A549 (cell line): ENCODE results near the gene CACNA1F. TPM values are rescaled to one million over a fixed set of nuclear protein-coding genes. Genes with fewer than 3 reads are reported as not detected.

ENCODE experiments used
- ATAC-seq, 2 experiments: fragments of 200-7000 bp in 1 of 2; fragments of >200 bp in 1 of 2; cut with Nextera tagmentation in 1 of 2; cut with Tn5 transposase in 1 of 2; 3 replicates each; pipeline versions ENCODE4 v1.8.0 to v1.9.1; 2018 to 2020; ENCODE audit warnings: mild to moderate bottlenecking in 1 of 2, moderate library complexity in 1 of 2
- CTCF ChIA-PET: fragments of 300-600 bp; sonication (Branson Sonifier 250); formaldehyde crosslinking; extraction: SDS; loops from one replicate; lab custom pipeline; 2021; ENCODE audit warnings: antibody characterized with exemption, inconsistent platforms; lab: Yijun Ruan, JAX
- POLR2A ChIA-PET: fragments of 350-600 bp; formaldehyde crosslinking; extraction: SDS; loops from one replicate; lab custom pipeline; 2021; ENCODE audit warnings: antibody characterized with exemption, inconsistent platforms; lab: Yijun Ruan, JAX
- DNase-seq, 2 experiments: peaks; one replicate each; pipeline versions ENCODE4 v3.0.0 to v3.0.0-alpha.2; 2011 to 2016; ENCODE audit warnings: low read depth in 1 of 2, low spot score in 1 of 2
- FAIRE-seq: peaks from 2 replicates; lab custom pipeline; 2011; peaks lifted over from hg19 to GRCh38; lab: Jason Lieb, UNC
- H3K27ac ChIP-seq, 2 experiments: fragments of >200 bp; sonication (Bioruptor Twin); formaldehyde crosslinking; 3 replicates each; pipeline ENCODE4 v1.5.1; 2016 to 2017
- H3K4me1 ChIP-seq: fragments of >200 bp; sonication (Bioruptor Twin); formaldehyde crosslinking; 3 replicates; pipeline ENCODE4 v1.6.1; 2016
- H3K4me2 ChIP-seq: fragments of >200 bp; sonication (Bioruptor Twin); formaldehyde crosslinking; 3 replicates; pipeline ENCODE4 v1.6.1; 2016
- H3K4me3 ChIP-seq: fragments of >200 bp; sonication (Bioruptor Twin); formaldehyde crosslinking; 3 replicates; pipeline ENCODE4 v1.5.1; 2016
- H3K9me3 ChIP-seq: fragments of >200 bp; sonication (Bioruptor Twin); formaldehyde crosslinking; 3 replicates; pipeline ENCODE4 v1.6.1; 2016
- CTCF ChIP-seq: fragments of >200 bp; sonication (Bioruptor Twin); formaldehyde crosslinking; IDR thresholded peaks from 3 replicates; pipeline ENCODE4 v1.5.1; 2016
- E2F6 ChIP-seq: IDR thresholded peaks from 2 replicates; pipeline ENCODE4 v1.6.1; 2012; ENCODE audit warnings: low read depth, borderline replicate concordance
- EHF ChIP-seq: fragments of 250-450 bp; sonication (Bioruptor Pico); IDR thresholded peaks from 2 replicates; pipeline ENCODE4 v1.5.0; 2020; ENCODE audit warnings: mild to moderate bottlenecking
- ESRRA ChIP-seq: fragments of 150-350 bp; IDR thresholded peaks from 2 replicates; pipeline ENCODE4 v1.6.1; 2014; ENCODE audit warnings: mild to moderate bottlenecking, low read length, borderline replicate concordance
- FOSB ChIP-seq: fragments of 250-450 bp; sonication (Bioruptor Pico); IDR thresholded peaks from 2 replicates; pipeline ENCODE4 v1.5.0; 2020; ENCODE audit warnings: mild to moderate bottlenecking, moderate library complexity
- HES2 ChIP-seq: fragments of >200 bp; sonication (Bioruptor Twin); formaldehyde crosslinking; IDR thresholded peaks from 2 replicates; pipeline ENCODE4 v1.6.1; 2016
- HMGXB4 ChIP-seq: fragments of 250-450 bp; sonication (Bioruptor Pico); IDR thresholded peaks from 2 replicates; pipeline ENCODE4 v1.5.0; 2021; ENCODE audit warnings: mild to moderate bottlenecking, moderate library complexity, borderline replicate concordance
- HOXA7 ChIP-seq: fragments of 250-450 bp; sonication (Bioruptor Pico); IDR thresholded peaks from 2 replicates; pipeline ENCODE4 v1.5.0; 2020; ENCODE audit warnings: mild to moderate bottlenecking, moderate library complexity
- JUN ChIP-seq, 2 experiments: fragments of >200 bp; sonication (Bioruptor Twin); formaldehyde crosslinking; IDR thresholded peaks; 2 replicates in 1 of 2; 3 replicates in 1 of 2; pipeline ENCODE4 v1.6.1; 2016 to 2017
- JUNB ChIP-seq: fragments of >200 bp; sonication (Bioruptor Twin); formaldehyde crosslinking; IDR thresholded peaks from 2 replicates; pipeline ENCODE4 v1.6.1; 2016
- NFE2L2 ChIP-seq: fragments of 150-350 bp; conservative IDR thresholded peaks from 2 replicates; pipeline ENCODE4 v1.6.1; 2014; ENCODE audit warnings: low read length
- NPAS2 ChIP-seq: fragments of 250-450 bp; sonication (Bioruptor Pico); IDR thresholded peaks from 2 replicates; pipeline ENCODE4 v1.8.0; 2022; ENCODE audit warnings: mild to moderate bottlenecking, moderate library complexity, borderline replicate concordance
- POLR2A ChIP-seq: IDR thresholded peaks from 2 replicates; pipeline ENCODE4 v1.6.1; 2012; ENCODE audit warnings: mild to moderate bottlenecking, low read length
- POLR2AphosphoS2 ChIP-seq: conservative IDR thresholded peaks from 2 replicates; pipeline ENCODE4 v1.6.1; 2012; ENCODE audit warnings: low read length, improper control_type of control experiment, inconsistent platforms
- RAD21 ChIP-seq, 2 experiments: fragments of >200 bp in 1 of 2; sonication (Bioruptor Twin) in 1 of 2; formaldehyde crosslinking in 1 of 2; IDR thresholded peaks in 1 of 2; conservative IDR thresholded peaks in 1 of 2; 2 replicates in 1 of 2; 3 replicates in 1 of 2; pipeline ENCODE4 v1.6.1; 2012 to 2018; ENCODE audit warnings: inconsistent platforms in 1 of 2
- RCOR1 ChIP-seq: fragments of 150-350 bp; IDR thresholded peaks from 2 replicates; pipeline ENCODE4 v1.6.1; 2014; ENCODE audit warnings: antibody characterized with exemption, low read length, low read depth
- REST ChIP-seq: fragments of 200-600 bp; sonication (generic); IDR thresholded peaks from 2 replicates; pipeline ENCODE4 v1.6.1; 2016; ENCODE audit warnings: antibody characterized with exemption, mild to moderate bottlenecking, moderate library complexity
- RNF2 ChIP-seq: fragments of 200-600 bp; sonication (generic); IDR thresholded peaks from 2 replicates; pipeline ENCODE4 v1.6.1; 2016; ENCODE audit warnings: low read depth, mild to moderate bottlenecking, antibody characterized with exemption, moderate library complexity, borderline replicate concordance
- SREBF2 ChIP-seq: fragments of 450-650 bp; IDR thresholded peaks from 2 replicates; pipeline ENCODE4 v1.6.1; 2014; ENCODE audit warnings: mild to moderate bottlenecking, moderate library complexity
- USF2 ChIP-seq: fragments of 450-650 bp; IDR thresholded peaks from 2 replicates; pipeline ENCODE4 v1.6.1; 2014; ENCODE audit warnings: antibody characterized with exemption
- ZFP36 ChIP-seq: fragments of 450-650 bp; IDR thresholded peaks from 2 replicates; pipeline ENCODE4 v1.6.1; 2014; ENCODE audit warnings: borderline replicate concordance; ENCODE audit not compliant: partially characterized antibody
- WGBS: methylation state at CpG from one replicate; pipeline ENCODE4 v1.1.6; 2017; ENCODE audit errors: missing lambda C conversion rate; 5-methylcytosine and 5-hydroxymethylcytosine counted together
- polyA plus RNA-seq, 4 experiments: library from polyadenylated mRNA; depleted of rRNA in 3 of 4; stranded (reverse); fragments of >200 nt; fragmentation: RNase III in 1 of 4; extraction: RNeasy Plus Mini Kit Qiagen cat#74134 plus additional on column Dnase treatment in 1 of 4; gene quantifications; 2 replicates in 3 of 4; 3 replicates in 1 of 4; pipeline ENCODE4 v1.2.3, GENCODE V29; 2011 to 2017

The CACNA1F gene
- polyA plus RNA-seq, 2 of the 4 experiments (the other 2 are of a cell fraction) = not detected

GRCh38 chrX:49249071-49249470 lies 15.9 kb upstream of the CACNA1F start:
- FAIRE-seq = no peak
- ChIA-PET CTCF (interaction anchor here (1.2 kb wide), 1 partner anchor 19 kb away, joined by 3 read pairs; no protein-coding TSS in a partner anchor), POLR2A (interaction anchor here (0.6 to 1.1 kb wide), 2 partner anchors 14 to 120 kb away, joined by 3 read pairs; partner anchors contain the start of gene CCDC22)
- H3K27ac ChIP-seq = no peak overlapping the region
- TF ChIP-seq POLR2A (no peak), HES2 (no peak), NPAS2 (no peak), HMGXB4 (no peak)
- no peaks in the 10 kb centered on the region for H3K9me3 ChIP-seq
- WGBS = no CpG with 5 or more reads among the region's 6 CpGs
- H3K4me1 ChIP-seq = no peaks in the 10 kb centered on the region
- no peak for DNase-seq
- no peak for ATAC-seq
- H3K4me3 ChIP-seq = no peak overlapping the region
- no peak overlapping the region for H3K4me2 ChIP-seq

- TF ChIP-seq JUN (IDR thresholded peaks at IDR 0.05) = no peak
- no peak for TF ChIP-seq RAD21 (conservative IDR thresholded peaks at IDR 0.05 in 1 of 2, IDR thresholded peaks at IDR 0.05 in 1 of 2)
- TF ChIP-seq RNF2 = no peak
- TF ChIP-seq ZFP36 = no peak
- no peak for TF ChIP-seq POLR2AphosphoS2
- TF ChIP-seq CTCF = no peak
- TF ChIP-seq JUNB = no peak
- no peak for TF ChIP-seq HOXA7 (CRISPR knock-in tag)
- TF ChIP-seq RCOR1 = no peak
- no peak for TF ChIP-seq E2F6
- TF ChIP-seq SREBF2 = no peak
- TF ChIP-seq USF2 = no peak
- no peak for TF ChIP-seq FOSB
- no peak for TF ChIP-seq NFE2L2
- no peak for TF ChIP-seq REST
- no peak for TF ChIP-seq EHF (CRISPR knock-in tag)
- no peak for TF ChIP-seq ESRRA
- no peaks in the 10 kb centered on the region for H3K9me3 ChIP-seq
- FAIRE-seq (no peak), ATAC-seq (no peak), DNase-seq (no peak)
- no peak overlapping the region for H3K4me3 ChIP-seq
- ChIA-PET CTCF (interaction anchor here (0.9 to 1.0 kb wide), 2 partner anchors 9 to 31 kb away, joined by 3 read pairs; no protein-coding TSS in a partner anchor), POLR2A (interaction anchor here (1.0 to 1.1 kb wide), 2 partner anchors 13 to 57 kb away, joined by 3 read pairs; partner anchors contain the start of gene CCDC22)
- WGBS = 98% methylated on average over 8 of the region's 28 CpGs
- no peaks in the 10 kb centered on the region for H3K4me1 ChIP-seq
- no peak overlapping the region for H3K27ac ChIP-seq
- no peak overlapping the region for H3K4me2 ChIP-seq
Measured at GRCh38 chrX:49247916-49248811, 15.0 kb upstream of the CACNA1F start.
